GM12892 (cell line): ENCODE data around the gene KCNK4.
A peak's percentile ranks its signal among the peaks of the same experiment; 100 is the strongest.

Experiments
- DNase-seq: peaks from one replicate; pipeline ENCODE4 v3.0.0; 2011; ENCODE audit not compliant: insufficient read length
- FAIRE-seq: peaks from 2 replicates; lab custom pipeline; 2011; peaks lifted over from hg19 to GRCh38; lab: Jason Lieb, UNC
- POLR2A ChIP-seq: IDR thresholded peaks from 2 replicates; pipeline ENCODE4 v1.6.1; 2011; ENCODE audit warnings: low read depth, low read length, control low read depth
- POLR2AphosphoS5 ChIP-seq: IDR thresholded peaks from 2 replicates; pipeline ENCODE4 v1.6.1; 2011; ENCODE audit warnings: low read depth, low read length, control low read depth
- TAF1 ChIP-seq: IDR thresholded peaks from 2 replicates; pipeline ENCODE4 v1.6.1; 2011; ENCODE audit warnings: low read depth, mild to moderate bottlenecking, control low read depth, low read length, borderline replicate concordance

The KCNK4 gene

DNA sequence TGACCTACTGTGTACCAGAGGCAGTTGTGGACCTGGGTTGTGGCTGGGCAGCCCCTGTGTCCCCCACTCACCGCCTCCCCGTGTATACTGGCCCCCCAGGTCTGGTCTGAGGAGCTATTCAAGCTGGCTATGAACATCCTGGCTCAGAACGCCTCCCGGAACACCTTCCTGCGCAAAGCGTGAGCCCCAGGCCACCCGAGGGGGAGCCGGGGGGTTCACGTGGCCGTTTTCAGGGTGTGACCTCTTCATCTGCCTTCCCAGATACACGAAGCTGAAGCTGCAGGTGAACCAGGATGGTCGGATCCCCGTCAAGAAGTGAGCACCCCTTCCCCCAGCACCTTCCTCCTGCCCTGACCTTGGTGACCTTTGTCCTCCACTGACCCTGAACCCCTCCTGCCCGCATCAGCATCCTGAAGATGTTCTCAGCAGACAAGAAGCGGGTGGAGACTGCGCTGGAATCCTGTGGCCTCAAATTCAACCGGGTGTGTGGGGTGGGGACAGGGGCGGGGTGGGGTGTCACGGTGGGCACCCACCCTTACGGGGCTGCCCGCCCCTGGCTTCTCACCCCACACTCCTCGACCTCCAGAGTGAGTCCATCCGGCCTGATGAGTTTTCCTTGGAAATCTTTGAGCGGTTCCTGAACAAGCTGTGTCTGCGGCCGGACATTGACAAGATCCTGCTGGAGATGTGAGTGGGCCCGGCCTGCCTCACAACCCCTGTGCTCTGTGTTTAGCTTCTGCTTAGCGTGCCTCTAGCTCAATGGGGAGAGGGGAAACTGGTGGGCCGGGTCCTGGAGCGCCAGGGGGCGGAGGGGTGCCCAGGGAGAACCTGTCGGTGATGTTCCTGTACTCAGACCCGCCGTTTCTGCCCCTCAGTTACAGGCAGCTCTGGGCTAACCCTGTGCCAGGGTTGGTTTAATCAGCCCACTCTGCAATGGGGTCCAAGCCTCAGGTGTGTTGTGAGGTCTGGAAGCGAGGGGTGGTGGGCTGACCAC lies 35.7 kb upstream of the KCNK4 start:
- no peak for DNase-seq
- FAIRE-seq = no peak
- no peak for TF ChIP-seq POLR2A
- no peak for TF ChIP-seq TAF1
- TF ChIP-seq POLR2AphosphoS5 = no peak

DNA sequence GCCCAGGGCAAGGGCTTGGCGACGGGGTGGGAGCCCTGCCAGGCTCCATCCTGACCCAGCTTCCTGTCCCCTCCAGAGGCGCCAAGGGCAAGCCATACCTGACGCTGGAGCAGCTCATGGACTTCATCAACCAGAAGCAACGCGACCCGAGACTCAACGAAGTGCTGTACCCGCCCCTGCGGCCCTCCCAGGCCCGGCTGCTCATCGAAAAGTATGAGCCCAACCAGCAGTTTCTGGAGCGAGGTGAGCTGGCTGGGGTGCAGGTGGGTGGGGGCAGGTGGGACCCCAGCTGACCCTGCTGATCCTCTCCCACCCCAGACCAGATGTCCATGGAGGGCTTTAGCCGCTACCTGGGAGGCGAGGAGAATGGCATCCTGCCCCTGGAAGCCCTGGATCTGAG lies 34.8 kb upstream of the KCNK4 start:
- TF ChIP-seq TAF1 = no peak
- no peak for TF ChIP-seq POLR2A
- TF ChIP-seq POLR2AphosphoS5 = no peak
- DNase-seq (no peak), FAIRE-seq (no peak)

DNA sequence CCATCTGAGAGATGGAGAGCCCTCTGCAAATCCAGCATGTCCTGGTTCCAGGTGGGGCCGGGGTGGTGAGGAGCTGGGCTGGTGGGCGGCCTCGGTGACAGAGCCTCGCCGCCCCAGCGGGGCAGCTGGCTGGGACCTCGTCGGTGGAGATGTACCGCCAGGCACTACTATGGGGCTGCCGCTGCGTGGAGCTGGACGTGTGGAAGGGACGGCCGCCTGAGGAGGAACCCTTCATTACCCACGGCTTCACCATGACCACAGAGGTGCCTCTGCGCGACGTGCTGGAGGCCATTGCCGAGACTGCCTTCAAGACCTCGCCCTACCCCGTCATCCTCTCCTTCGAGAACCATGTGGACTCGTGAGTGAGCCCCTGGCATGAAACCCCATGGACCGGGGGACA lies 32.7 kb upstream of the KCNK4 start:
- TF ChIP-seq POLR2AphosphoS5 (no peak), TAF1 (no peak), POLR2A (no peak)
- DNase-seq (no peak), FAIRE-seq (no peak)

DNA sequence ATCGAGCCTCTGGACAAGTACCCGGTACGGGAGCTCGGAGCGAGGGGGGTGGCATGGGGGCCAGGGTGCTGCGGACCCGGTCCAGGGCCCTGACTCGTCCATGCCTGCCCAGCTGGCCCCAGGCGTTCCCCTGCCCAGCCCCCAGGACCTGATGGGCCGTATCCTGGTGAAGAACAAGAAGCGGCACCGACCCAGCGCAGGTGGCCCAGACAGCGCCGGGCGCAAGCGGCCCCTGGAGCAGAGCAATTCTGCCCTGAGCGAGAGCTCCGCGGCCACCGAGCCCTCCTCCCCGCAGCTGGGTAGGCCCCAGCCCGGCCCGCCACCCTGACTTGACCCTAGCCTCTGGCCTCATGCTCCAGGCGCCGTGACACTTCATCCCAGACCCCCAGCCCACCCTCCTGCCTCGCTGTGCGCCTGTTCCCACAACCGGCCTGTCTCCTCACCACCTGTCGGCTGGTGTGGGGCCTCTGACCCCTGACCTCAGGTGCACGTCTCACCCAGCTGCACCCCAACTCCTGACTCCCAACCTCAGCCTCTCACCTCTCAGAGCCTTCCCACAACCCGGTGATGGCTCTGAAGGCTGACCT lies 32.1 kb upstream of the KCNK4 start:
- TF ChIP-seq POLR2A = no peak
- TF ChIP-seq POLR2AphosphoS5 = no peak
- TF ChIP-seq TAF1 = no peak
- DNase-seq = no peak
- FAIRE-seq = no peak

DNA sequence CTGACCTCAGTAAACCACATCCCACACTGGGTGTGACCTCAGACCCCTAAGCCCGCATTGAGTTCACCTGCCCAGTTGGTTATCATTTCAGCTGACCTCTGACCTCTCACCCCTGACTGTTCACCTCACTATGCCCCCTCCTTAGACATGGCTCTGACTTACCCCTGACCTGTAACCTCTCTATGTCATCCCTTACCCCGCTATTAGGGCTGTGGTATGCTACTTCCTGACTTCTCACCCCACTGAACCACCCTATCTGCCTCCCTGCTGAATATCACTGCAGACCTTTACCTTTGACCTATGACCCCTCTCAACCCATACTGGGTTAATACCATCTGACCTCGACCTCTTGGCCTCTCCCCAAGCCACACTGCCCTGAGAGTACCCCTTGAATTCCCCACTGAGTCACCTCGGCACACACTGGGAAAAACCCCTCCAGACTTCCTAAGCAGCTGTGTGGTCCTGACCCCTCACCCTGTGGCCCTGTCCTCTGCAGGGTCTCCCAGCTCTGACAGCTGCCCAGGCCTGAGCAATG lies 31.5 kb upstream of the KCNK4 start:
- FAIRE-seq (peak; percentile 90), DNase-seq (no peak)
- no peak for TF ChIP-seq TAF1
- no peak for TF ChIP-seq POLR2A
- no peak for TF ChIP-seq POLR2AphosphoS5

DNA sequence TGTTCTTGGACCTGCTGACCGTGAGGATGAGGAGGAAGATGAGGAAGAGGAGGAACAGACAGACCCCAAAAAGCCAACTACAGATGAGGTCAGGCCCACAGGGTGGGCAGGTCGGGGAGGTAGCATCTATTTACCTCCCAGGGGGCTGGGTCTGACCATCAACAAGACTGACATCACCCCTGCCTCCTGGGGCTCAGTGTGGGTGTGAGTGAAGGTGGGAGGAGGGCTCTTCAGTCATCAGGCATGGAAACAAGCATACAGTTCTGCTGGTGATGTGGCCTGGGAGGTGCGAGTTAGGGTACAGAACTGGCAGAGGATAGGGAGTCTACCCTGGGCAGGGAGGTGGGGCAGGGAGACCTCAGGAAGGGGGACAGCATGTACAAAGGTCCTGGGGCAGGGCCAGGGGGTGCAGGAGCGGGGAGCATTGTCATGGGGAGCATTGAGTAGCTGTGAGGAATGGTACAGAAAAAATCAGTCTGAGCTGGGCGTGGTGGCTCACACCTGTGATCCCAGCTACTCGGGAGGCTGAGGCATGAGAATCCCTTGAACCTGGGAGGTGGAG lies 30.9 kb upstream of the KCNK4 start:
- TF ChIP-seq POLR2AphosphoS5 = no peak
- TF ChIP-seq TAF1 = no peak
- no peak for TF ChIP-seq POLR2A
- FAIRE-seq = no peak
- DNase-seq = no peak

DNA sequence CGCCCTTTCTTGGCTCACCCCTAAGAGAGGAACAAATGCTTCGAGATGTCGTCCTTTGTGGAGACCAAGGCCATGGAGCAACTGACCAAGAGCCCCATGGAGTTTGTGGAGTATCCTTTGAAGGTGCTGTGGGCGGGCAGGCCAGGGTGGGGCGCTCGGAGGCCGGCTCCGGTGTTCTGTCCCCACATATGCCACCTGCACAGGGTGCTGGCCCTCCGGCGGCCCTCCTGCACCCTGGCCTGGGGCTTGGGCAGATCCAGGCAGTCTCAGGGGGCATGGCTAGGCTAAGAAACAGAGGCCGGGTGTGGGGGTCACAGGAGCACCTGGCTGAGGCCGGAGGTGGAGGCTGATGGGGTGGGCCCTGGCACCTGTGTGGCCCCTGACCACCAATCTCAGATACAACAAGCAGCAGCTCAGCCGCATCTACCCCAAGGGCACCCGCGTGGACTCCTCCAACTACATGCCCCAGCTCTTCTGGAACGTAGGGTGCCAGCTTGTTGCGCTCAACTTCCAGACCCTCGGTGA lies 29.5 kb upstream of the KCNK4 start:
- FAIRE-seq = no peak
- TF ChIP-seq POLR2A (no peak), POLR2AphosphoS5 (no peak), TAF1 (no peak)
- no peak for DNase-seq

DNA sequence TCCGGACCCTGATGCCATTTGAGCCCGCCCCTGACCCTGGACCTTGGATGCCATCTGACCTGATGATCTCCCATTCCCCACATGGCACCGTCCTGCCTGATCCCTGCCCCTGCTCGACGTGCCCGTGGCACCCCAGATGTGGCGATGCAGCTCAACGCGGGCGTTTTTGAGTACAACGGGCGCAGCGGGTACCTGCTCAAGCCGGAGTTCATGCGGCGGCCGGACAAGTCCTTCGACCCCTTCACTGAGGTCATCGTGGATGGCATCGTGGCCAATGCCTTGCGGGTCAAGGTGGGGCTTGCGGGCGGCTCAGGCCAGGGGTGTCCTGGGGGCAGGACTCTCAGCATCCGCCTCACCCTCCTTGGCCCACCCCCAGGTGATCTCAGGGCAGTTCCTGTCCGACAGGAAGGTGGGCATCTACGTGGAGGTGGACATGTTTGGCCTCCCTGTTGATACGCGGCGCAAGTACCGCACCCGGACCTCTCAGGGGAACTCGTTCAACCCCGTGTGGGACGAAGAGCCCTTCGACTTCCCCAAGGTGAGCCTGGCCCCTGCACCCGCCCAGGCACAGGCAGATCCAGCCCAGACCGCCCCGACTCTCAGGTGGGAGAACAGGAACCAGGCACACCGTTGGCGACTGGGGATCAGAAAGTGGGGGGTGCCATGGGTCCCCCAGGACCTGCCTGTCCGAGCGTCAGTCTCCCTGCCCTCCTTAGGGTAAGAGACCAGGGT lies 28.7 kb upstream of the KCNK4 start:
- TF ChIP-seq POLR2A = no peak
- no peak for TF ChIP-seq TAF1
- no peak for TF ChIP-seq POLR2AphosphoS5

DNA sequence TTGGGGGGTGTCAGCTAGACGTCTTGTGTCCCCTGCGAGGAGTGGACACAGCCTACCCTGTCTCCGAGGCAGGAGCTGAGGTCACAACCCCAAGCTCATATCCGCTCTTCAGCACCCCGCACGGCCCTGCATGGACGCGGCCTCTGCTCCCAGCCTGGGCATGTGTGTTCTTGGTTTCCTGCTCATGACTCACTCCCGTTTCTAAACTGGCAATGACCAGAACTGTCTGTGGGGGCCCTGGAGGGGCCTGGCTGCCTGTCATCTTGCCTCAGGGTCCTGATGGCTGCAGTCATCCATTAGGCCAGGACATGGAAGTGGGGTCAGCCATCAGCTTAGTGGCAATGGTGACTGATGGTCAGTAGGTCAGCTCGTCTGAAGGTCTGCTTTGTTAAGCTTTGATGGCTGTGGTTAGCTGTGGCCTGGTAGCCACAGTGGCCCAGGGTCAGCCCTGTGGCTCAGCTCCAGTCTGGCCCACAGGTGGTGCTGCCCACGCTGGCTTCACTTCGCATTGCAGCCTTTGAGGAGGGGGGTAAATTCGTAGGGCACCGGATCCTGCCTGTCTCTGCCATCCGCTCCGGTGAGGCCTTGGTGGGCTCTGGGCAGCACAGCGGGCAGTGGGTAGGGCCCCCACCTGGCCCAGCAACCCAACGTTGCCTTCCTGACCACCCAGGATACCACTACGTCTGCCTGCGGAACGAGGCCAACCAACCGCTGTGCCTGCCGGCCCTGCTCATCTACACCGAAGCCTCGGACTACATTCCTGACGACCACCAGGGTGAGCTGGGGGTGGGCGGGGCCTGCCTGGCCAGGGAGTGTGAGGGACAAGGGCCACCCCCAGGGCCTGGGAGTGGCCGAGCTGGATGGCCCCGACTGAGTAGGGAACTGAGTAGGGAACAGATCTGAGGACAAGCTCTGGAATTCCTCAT lies 27.8 kb upstream of the KCNK4 start:
- TF ChIP-seq TAF1 (no peak), POLR2AphosphoS5 (no peak), POLR2A (no peak)
- FAIRE-seq (no peak), DNase-seq (no peak)

More for the DNA sequence above, 28.7 kb upstream of the KCNK4 start:
- no peak for DNase-seq
- no peak for FAIRE-seq

DNA sequence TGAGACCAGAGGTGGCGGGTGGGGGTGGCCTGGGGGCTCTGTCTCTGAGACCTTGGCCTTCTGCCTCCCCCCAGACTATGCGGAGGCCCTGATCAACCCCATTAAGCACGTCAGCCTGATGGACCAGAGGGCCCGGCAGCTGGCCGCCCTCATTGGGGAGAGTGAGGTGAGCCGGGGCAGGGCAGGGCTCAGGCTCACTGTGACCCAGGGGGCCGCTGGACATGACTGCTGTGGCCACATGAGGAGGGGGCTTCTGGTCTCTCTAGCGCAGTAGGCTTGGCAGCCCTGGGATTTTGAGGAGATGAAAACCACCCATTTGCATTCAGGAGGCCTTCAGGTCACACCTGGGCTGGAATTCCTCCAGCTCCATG lies 27.2 kb upstream of the KCNK4 start:
- TF ChIP-seq POLR2A (no peak), POLR2AphosphoS5 (no peak), TAF1 (no peak)
- FAIRE-seq = no peak

DNA sequence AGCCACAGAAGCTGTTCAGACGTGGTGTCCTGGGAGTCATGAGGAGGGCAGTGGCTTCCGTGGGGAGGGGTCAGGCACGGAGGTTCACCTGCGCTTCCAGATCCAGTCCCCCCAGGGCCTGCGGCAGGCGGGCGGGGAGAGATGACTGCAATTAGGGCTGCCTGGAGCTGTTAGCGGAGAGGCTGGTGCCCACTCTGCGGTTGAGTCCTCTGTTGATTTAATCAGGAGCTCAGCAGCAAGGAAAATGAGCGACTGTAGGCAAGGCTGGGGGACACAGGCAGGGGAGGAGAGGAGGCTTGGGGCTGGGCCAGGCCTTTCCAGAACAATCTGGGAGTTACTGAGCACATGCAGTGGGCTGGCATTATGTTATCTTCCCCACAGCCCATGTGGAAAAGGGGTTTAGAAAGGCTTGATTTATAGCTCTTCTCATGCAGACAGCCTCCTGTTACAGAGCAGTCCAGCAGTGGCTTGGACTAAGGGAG lies 26.7 kb upstream of the KCNK4 start:
- no peak for TF ChIP-seq POLR2A
- FAIRE-seq = no peak

More for the DNA sequence above, 27.2 kb upstream of the KCNK4 start:
- DNase-seq = no peak

More for the DNA sequence above, 26.7 kb upstream of the KCNK4 start:
- DNase-seq = no peak
